OCI-LY3 (cell line): ENCODE measurements around the gene SLC18A3.

ENCODE experiments used
- EZH2phosphoT487 ChIP-seq: fragments of 200-600 bp; shearing (Covaris generic); IDR thresholded peaks from 2 replicates; pipeline ENCODE4 v1.6.1; 2018; ENCODE audit warnings: antibody characterized with exemption, mixed run types, low read depth
- TF ChIP-seq, protein P1 (sequence below): fragments of 200-600, 300-600 bp; sonication (generic); IDR thresholded peaks from 2 replicates; pipeline ENCODE4 v1.5.1; 2014; ENCODE audit warnings: antibody characterized with exemption, low read length, low read depth

DNA sequence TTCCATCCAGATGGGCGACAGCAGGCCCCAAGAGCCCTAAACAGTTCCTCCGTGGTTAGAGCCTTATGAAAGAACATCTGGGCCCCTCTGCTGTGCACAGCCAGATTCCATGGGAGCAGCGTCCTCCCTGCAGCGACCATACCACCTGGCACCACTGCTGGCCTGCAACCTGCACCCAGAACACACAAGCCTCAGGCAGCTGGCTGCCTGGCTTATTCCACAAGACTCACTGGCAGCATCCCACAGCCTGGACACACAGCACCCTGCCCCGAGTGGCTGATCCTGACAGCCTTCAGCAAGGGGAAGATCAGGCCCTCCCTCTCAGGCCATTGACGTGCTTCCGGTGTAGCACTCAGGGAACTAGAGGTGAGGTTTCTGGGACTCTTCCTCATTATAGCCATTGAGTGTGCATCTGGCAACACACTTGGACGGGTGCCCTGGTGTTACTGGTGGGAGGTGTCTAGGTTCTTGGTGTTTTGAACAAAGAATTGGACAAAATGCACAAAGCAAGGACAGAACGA lies 37.5 kb upstream of the SLC18A3 start:
- TF ChIP-seq, protein P1, sequence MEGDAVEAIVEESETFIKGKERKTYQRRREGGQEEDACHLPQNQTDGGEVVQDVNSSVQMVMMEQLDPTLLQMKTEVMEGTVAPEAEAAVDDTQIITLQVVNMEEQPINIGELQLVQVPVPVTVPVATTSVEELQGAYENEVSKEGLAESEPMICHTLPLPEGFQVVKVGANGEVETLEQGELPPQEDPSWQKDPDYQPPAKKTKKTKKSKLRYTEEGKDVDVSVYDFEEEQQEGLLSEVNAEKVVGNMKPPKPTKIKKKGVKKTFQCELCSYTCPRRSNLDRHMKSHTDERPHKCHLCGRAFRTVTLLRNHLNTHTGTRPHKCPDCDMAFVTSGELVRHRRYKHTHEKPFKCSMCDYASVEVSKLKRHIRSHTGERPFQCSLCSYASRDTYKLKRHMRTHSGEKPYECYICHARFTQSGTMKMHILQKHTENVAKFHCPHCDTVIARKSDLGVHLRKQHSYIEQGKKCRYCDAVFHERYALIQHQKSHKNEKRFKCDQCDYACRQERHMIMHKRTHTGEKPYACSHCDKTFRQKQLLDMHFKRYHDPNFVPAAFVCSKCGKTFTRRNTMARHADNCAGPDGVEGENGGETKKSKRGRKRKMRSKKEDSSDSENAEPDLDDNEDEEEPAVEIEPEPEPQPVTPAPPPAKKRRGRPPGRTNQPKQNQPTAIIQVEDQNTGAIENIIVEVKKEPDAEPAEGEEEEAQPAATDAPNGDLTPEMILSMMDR: no peak
- no peak for TF ChIP-seq EZH2phosphoT487
